Panc1 (cell line): Measurements from ENCODE around the gene DLG2.

Source experiments
- POLR2AphosphoS5 ChIP-seq: IDR thresholded peaks from 2 replicates; pipeline ENCODE4 v1.6.1; 2012; ENCODE audit warnings: mild to moderate bottlenecking, low read depth, low read length, moderate library complexity
- TCF7L2 ChIP-seq: IDR thresholded peaks from 2 replicates; pipeline ENCODE4 v1.6.1; 2011; ENCODE audit warnings: mild to moderate bottlenecking, low read depth, low read length, inconsistent platforms
- TF ChIP-seq, protein P1 (sequence below): fragments of 450-650 bp; IDR thresholded peaks from 2 replicates; pipeline ENCODE4 v1.5.1; 2017; ENCODE audit warnings: mild to moderate bottlenecking

DNA sequence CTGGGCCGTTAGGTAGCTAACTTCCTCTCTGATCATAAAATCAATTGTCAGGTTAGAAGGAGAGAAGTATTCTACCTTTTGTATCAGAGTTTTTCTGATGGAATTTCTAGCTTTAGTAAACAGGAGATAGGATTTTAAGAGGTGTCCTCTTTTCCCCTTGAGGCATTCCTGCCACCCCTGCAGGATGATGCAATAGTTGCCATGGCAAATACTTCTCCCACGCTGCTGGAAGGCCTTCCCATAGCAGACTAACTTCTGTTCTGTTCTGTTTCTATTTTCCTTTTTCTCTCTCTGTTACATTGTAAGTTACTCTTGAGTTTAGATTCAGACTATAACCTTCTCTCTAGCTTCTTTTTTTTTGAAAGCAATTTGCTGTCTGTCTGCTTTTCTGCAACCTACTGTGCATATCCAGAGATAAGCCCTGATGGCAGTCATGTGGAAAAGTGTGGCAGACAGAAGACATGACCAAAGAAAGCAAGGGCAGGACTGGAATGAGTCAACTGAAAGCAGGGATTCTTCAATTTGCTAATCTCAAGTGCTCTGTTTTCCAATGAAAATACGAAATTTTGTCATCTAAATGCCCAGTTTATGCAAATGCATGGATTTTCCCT lies 679.1 kb downstream of the DLG2 start:
- TF ChIP-seq, protein P1, sequence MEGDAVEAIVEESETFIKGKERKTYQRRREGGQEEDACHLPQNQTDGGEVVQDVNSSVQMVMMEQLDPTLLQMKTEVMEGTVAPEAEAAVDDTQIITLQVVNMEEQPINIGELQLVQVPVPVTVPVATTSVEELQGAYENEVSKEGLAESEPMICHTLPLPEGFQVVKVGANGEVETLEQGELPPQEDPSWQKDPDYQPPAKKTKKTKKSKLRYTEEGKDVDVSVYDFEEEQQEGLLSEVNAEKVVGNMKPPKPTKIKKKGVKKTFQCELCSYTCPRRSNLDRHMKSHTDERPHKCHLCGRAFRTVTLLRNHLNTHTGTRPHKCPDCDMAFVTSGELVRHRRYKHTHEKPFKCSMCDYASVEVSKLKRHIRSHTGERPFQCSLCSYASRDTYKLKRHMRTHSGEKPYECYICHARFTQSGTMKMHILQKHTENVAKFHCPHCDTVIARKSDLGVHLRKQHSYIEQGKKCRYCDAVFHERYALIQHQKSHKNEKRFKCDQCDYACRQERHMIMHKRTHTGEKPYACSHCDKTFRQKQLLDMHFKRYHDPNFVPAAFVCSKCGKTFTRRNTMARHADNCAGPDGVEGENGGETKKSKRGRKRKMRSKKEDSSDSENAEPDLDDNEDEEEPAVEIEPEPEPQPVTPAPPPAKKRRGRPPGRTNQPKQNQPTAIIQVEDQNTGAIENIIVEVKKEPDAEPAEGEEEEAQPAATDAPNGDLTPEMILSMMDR, result no peak
- TF ChIP-seq POLR2AphosphoS5 (no peak), TCF7L2 (no peak)
